ENCODE data around the gene MACROH2A2. TPM values are rescaled to one million over a fixed set of nuclear protein-coding genes. Genes with fewer than 3 reads are reported as not detected.

MACROH2A2 gene
- total and polyA plus RNA-seq, 2 of the 13 experiments (the other 11 are each of a cell fraction or from before 2014, with no cell fraction given), result 9.8 to 43.1 TPM

DNA sequence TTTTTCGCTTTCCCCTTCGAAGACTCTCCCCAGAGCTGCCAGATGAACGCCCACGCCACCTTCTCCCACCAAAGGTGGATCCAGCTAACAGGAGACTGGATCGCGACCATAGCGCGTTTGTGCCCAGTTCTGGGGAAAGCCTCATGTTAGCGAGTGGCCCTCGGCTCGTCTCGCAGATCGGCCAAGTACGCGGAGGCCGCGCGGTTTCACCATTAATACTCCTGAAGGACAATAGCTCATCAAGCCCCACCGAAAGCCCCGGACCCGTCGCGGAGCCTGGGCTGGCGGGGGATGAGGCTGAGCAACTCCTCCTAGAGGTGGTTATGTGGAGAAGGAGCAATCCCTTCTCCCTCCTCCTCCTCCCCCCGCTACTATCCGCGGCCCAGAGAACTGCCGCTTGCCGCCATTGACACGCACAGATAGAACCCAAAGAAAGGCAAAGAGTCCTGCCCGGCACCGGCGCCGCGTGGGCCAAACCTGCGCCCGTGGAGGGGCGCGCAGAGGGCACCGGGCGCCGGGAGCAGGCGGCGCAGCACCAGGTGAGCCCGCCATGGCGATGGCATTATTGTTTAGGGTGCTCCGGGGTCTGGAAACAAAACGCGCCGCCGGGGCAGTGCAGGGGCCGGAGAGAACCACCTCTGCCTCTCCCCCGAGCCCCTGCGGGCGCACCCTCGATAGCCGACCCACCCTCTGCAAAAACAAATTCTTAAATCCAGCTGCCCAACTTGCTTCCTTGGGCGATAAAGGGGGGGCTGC is at the start of gene MACROH2A2 (continued):
- TF ChIP-seq, protein P1, sequence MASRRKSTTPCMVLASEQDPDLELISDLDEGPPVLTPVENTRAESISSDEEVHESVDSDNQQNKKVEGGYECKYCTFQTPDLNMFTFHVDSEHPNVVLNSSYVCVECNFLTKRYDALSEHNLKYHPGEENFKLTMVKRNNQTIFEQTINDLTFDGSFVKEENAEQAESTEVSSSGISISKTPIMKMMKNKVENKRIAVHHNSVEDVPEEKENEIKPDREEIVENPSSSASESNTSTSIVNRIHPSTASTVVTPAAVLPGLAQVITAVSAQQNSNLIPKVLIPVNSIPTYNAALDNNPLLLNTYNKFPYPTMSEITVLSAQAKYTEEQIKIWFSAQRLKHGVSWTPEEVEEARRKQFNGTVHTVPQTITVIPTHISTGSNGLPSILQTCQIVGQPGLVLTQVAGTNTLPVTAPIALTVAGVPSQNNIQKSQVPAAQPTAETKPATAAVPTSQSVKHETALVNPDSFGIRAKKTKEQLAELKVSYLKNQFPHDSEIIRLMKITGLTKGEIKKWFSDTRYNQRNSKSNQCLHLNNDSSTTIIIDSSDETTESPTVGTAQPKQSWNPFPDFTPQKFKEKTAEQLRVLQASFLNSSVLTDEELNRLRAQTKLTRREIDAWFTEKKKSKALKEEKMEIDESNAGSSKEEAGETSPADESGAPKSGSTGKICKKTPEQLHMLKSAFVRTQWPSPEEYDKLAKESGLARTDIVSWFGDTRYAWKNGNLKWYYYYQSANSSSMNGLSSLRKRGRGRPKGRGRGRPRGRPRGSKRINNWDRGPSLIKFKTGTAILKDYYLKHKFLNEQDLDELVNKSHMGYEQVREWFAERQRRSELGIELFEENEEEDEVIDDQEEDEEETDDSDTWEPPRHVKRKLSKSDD (CRISPR knock-in tag; IDR thresholded peaks at IDR 0.05; ENCODE audit: low read depth), result no peak
- TF ChIP-seq ZNF598 (CRISPR knock-in tag; IDR thresholded peaks at IDR 0.05; ENCODE audit: borderline replicate concordance), result peak; percentile 79; the same call in 1 of the 2 replicates
- TF ChIP-seq, protein P2, sequence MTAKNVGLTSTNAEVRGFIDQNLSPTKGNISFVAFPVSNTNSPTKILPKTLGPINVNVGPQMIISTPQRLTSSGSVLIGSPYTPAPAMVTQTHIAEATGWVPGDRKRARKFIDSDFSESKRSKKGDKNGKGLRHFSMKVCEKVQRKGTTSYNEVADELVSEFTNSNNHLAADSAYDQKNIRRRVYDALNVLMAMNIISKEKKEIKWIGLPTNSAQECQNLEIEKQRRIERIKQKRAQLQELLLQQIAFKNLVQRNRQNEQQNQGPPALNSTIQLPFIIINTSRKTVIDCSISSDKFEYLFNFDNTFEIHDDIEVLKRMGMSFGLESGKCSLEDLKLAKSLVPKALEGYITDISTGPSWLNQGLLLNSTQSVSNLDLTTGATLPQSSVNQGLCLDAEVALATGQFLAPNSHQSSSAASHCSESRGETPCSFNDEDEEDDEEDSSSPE (CRISPR knock-in tag; IDR thresholded peaks at IDR 0.05), result peak; percentile 58; the same call in 1 of the 2 replicates
- TF ChIP-seq, protein P3, sequence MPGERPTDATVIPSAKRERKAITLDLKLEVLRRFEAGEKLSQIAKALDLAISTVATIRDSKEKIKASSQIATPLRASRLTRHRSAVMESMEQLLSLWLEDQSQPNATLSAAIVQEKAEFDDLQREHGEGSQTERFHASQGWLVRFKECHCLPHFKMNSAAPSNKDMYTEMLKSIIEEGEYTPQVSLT (CRISPR knock-in tag; IDR thresholded peaks at IDR 0.05; ENCODE audit: borderline replicate concordance, low read depth), result no peak
- no peak for TF ChIP-seq NBN (conservative IDR thresholded peaks at IDR 0.05)
- no peak for TF ChIP-seq SUZ12 (IDR thresholded peaks at IDR 0.05; ENCODE audit: low read depth, low read length)
- TF ChIP-seq JUN (CRISPR knock-in tag; IDR thresholded peaks at IDR 0.05), result no peak
- TF ChIP-seq, protein P4, sequence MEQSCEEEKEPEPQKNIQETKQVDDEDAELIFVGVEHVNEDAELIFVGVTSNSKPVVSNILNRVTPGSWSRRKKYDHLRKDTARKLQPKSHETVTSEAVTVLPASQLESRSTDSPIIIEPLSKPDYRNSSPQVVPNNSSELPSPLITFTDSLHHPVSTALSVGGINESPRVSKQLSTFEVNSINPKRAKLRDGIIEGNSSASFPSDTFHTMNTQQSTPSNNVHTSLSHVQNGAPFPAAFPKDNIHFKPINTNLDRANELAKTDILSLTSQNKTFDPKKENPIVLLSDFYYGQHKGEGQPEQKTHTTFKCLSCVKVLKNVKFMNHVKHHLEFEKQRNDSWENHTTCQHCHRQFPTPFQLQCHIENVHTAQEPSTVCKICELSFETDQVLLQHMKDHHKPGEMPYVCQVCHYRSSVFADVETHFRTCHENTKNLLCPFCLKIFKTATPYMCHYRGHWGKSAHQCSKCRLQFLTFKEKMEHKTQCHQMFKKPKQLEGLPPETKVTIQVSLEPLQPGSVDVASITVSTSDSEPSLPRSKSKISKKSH (CRISPR knock-in tag; IDR thresholded peaks at IDR 0.05; ENCODE audit: borderline replicate concordance), result peak; percentile 38; the same call in 1 of the 2 replicates
- TF ChIP-seq ZNF75D (CRISPR knock-in tag; IDR thresholded peaks at IDR 0.05; ENCODE audit: borderline replicate concordance), result no peak
- TF ChIP-seq ZBTB7B (CRISPR knock-in tag; IDR thresholded peaks at IDR 0.05), result 0 out of 2 replicates have a peak, but pooled peaks have one; percentile 43
- no peak for TF ChIP-seq RCOR2 (CRISPR knock-in tag; IDR thresholded peaks at IDR 0.05)
- TF ChIP-seq, protein P5, sequence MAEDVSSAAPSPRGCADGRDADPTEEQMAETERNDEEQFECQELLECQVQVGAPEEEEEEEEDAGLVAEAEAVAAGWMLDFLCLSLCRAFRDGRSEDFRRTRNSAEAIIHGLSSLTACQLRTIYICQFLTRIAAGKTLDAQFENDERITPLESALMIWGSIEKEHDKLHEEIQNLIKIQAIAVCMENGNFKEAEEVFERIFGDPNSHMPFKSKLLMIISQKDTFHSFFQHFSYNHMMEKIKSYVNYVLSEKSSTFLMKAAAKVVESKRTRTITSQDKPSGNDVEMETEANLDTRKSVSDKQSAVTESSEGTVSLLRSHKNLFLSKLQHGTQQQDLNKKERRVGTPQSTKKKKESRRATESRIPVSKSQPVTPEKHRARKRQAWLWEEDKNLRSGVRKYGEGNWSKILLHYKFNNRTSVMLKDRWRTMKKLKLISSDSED (CRISPR knock-in tag; IDR thresholded peaks at IDR 0.05), result no peak
- TF ChIP-seq, protein P6, sequence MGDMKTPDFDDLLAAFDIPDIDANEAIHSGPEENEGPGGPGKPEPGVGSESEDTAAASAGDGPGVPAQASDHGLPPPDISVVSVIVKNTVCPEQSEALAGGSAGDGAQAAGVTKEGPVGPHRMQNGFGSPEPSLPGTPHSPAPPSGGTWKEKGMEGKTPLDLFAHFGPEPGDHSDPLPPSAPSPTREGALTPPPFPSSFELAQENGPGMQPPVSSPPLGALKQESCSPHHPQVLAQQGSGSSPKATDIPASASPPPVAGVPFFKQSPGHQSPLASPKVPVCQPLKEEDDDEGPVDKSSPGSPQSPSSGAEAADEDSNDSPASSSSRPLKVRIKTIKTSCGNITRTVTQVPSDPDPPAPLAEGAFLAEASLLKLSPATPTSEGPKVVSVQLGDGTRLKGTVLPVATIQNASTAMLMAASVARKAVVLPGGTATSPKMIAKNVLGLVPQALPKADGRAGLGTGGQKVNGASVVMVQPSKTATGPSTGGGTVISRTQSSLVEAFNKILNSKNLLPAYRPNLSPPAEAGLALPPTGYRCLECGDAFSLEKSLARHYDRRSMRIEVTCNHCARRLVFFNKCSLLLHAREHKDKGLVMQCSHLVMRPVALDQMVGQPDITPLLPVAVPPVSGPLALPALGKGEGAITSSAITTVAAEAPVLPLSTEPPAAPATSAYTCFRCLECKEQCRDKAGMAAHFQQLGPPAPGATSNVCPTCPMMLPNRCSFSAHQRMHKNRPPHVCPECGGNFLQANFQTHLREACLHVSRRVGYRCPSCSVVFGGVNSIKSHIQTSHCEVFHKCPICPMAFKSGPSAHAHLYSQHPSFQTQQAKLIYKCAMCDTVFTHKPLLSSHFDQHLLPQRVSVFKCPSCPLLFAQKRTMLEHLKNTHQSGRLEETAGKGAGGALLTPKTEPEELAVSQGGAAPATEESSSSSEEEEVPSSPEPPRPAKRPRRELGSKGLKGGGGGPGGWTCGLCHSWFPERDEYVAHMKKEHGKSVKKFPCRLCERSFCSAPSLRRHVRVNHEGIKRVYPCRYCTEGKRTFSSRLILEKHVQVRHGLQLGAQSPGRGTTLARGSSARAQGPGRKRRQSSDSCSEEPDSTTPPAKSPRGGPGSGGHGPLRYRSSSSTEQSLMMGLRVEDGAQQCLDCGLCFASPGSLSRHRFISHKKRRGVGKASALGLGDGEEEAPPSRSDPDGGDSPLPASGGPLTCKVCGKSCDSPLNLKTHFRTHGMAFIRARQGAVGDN (CRISPR knock-in tag; IDR thresholded peaks at IDR 0.05), result peak; percentile 84
- no peak for TF ChIP-seq ZFP62 (CRISPR knock-in tag; IDR thresholded peaks at IDR 0.05)
